Measurements from ENCODE around the gene MNAT1. TPM values are rescaled to one million over a fixed set of nuclear protein-coding genes. Genes with fewer than 3 reads are reported as not detected.
"Not testable (repeated sequence)": the region's sequence is repeated elsewhere in the genome, so short reads cannot be mapped to it uniquely, and the experiment has no call there.

The MNAT1 gene
- total RNA-seq, 1 experiment from 2014 or later, result 58.1 TPM

DNA sequence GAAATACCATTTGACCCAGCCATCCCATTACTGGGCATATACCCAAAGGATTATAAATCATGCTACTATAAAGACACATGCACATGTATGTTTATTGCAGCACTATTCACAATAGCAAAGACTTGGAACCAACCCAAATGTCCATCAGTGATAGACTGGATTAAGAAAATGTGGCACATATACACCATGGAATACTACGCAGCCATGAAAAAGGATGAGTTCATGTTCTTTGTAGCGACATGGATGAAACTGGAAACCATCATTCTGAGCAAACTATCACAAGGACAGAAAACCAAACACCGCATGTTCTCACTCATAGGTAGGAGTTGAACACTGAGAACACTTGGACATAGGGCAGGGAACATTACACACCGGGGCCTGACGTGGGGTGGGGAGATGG, 3.3 kb upstream of the MNAT1 start:
- DNase-seq (ENCODE audit: low read depth, low spot score); in situ Hi-C loops (cut with HindIII; ENCODE audit: low pct_unique_long_range_greater_than_20kb, low sequenced_read_pairs): not testable (repeated sequence)

- no peak for DNase-seq (ENCODE audit: low read depth, low spot score)
- in situ Hi-C loops (cut with HindIII; ENCODE audit: low pct_unique_long_range_greater_than_20kb, low sequenced_read_pairs), result no loop called here
Observed at GRCh38 chr14:60732840-60733483, 1.6 kb upstream of the MNAT1 start.

DNA sequence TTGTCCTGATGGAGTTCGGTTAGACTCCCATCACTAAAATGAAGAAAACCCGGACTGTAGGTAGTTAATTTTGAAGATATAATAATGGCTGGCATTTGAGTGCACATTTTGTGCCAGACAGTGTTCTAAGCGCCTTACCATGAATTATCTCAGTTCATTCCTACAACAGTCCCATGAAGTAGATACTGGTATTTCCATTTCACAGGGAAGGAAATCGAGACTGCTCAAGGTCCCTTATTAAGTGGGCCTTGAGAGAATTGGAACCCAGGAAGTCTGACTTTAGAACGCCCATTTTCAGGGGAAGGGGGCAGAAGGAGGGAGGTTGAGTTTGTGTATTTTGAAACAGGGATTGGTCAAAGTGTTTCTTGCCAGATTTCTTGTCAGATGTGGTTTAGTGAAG, 855 bp downstream of the MNAT1 start:
- in situ Hi-C loops (cut with HindIII; ENCODE audit: low pct_unique_long_range_greater_than_20kb, low sequenced_read_pairs), result no loop called here
- no peak for DNase-seq (ENCODE audit: low read depth, low spot score)

- peak; percentile 38 for DNase-seq (ENCODE audit: low read depth, low spot score)
- in situ Hi-C loops (cut with HindIII; ENCODE audit: low pct_unique_long_range_greater_than_20kb, low sequenced_read_pairs), result no loop called here
Observed at GRCh38 chr14:60736494-60736893, 1.9 kb downstream of the MNAT1 start.

DNA sequence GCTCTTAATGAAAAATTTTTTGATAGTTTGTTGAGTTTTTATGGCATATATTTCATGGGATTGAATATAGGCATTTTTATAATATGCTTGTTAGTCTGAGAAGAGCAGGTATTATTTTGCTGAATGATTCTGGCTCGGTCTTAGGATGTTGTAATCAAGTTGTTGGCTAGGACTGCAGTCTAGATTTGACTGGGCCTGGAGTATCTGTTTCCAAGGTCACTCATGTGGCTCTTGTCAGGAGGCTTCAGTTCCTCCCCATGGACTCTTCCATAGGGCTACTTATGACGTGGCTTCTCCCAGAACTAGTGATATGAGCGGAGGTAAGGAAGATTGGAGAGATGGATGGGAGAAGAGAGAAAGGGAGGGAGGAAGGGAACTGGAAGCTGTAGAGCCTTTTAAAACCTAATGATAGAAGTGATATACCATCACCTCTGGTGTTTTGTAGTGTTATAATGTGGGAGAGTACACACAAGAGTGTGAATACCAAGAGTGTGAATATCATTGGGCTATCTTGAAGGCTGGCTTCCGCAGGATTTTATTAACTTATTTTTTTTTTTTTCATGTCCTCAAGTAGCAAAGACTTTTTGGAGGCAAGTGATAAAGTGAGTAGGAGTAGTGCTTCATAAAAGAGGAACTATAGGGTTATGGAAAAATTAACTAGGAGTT, 4.4 kb downstream of the MNAT1 start:
- no peak for DNase-seq (ENCODE audit: low read depth, low spot score)
- in situ Hi-C loops (cut with HindIII; ENCODE audit: low pct_unique_long_range_greater_than_20kb, low sequenced_read_pairs), result no loop called here

DNA sequence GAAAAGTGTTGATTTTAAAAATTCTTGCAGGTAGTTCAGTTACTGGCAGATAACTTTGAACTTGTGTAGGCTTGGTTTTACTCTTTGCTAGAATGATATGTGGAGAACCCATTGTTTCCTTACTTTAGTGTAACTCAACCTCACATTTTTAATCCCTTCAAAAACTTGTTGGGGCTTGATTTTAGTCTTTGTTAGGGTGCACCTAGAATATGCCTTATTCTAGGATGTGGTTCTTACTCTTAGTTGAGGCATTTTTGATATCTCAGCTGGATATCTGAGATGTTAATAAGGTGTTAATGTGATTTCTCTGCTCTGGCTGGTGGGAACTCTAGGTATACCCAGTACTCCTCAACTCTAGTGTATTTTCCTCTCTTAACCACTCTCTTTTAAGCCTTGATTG, 10.0 kb downstream of the MNAT1 start:
- in situ Hi-C loops (cut with HindIII; ENCODE audit: low pct_unique_long_range_greater_than_20kb, low sequenced_read_pairs), result no loop called here
- DNase-seq (ENCODE audit: low read depth, low spot score), result no peak

DNA sequence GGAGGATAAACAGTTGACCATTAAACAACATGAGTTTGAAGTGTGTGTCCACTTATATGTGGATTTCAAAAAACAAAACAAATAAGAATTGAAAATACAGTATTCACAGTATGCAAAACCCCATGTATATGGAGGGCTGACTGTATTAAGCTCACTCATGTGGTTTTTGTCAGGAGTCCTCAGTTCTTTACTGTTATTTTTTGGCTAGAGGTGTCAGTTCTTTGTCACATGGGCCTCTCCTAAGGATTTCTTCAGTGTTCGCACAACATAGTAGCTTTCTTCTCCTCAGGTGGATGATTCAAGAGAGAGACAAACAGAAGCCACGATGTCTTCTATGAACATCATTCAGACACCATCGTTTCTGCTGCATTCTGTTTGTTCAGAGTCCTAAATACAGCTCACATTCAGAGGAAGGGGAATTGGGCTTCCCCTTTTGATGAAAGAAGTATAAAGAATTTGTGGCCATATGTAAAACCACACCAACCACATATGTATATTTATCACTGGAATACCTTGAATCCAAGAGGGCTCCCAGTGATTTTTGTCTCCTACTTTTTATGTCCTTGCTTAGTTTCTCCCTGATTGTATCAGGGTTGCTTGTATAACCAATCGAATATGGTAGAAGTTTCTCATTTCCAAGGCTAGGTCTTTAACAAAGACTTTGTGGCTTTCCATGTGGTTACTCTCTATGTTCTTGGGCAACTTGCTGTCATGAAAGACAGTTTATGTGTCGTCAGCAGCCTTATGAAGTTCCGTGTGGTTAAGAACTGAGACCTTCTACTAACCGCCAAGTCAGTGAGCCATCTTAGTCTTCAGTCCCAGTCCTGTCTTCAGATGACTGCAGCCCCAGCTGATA, 18.9 kb downstream of the MNAT1 start:
- DNase-seq (ENCODE audit: low read depth, low spot score), result peak; percentile 15
- in situ Hi-C loops (cut with HindIII; ENCODE audit: low pct_unique_long_range_greater_than_20kb, low sequenced_read_pairs), result no loop called here

DNA sequence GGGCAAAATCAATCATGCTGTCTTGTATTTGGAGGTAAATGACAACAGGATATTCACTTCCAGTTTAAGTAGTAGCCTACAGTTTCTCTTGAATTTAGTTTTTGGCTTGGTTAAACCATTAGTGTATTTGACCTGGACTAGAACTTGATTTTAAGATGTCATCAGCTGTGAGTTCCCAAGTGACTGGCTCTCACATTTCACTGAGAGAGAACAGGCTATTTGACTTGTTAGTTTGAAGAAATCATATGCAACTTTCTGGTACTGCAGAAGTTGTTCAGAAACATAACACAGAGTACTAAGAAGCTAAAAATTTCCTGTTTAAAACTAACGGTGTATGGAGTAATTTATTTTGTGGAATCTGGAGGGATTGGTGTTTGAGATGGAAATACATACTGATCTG, 22.3 kb downstream of the MNAT1 start:
- in situ Hi-C loops (cut with HindIII; ENCODE audit: low pct_unique_long_range_greater_than_20kb, low sequenced_read_pairs), result no loop called here
- no peak for DNase-seq (ENCODE audit: low read depth, low spot score)

DNA sequence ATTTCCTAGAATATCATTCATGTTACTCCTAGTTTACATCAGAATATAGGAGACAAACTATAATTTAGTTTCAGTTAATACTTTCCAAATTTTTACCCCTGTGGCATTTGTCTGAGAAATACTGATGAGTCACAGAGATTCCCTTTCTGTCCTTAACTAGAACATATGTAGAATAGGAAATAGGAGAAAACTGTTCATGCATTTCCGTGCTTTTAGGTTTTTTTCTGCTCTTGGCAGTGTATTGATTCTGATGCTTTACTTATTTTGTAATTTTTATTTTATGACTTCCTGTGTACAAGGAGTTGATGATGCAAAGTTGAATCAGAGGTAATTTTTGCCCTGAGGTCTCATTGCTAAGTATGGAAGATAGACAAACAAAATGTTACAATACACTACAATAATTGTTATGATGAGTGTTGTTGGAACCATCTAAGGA, 23.0 kb downstream of the MNAT1 start:
- no peak for DNase-seq (ENCODE audit: low read depth, low spot score)
- in situ Hi-C loops (cut with HindIII; ENCODE audit: low pct_unique_long_range_greater_than_20kb, low sequenced_read_pairs), result no loop called here

GRCh38 chr14:60758885-60759284, 24.3 kb downstream of the MNAT1 start:
- no peak for DNase-seq (ENCODE audit: low read depth, low spot score)
- in situ Hi-C loops (cut with HindIII; ENCODE audit: low pct_unique_long_range_greater_than_20kb, low sequenced_read_pairs), result no loop called here

DNA sequence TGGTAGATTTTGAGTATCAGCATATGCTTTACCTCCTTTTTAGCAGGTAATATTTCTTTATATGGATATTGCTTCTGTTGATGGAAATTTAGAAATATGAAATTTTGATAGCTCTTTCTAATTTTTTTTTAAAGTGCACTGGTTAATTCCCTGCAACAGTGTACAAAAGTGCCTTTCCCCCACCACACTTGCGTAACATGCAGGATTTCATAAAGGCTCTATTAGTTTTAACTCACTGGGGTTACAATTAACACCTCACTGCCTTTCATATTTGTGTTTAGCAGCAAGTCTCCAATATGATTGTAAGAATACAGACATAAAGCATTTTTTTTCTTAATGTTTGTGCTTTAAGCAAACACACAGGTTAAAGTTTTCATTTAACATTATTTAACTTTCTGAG, 25.6 kb downstream of the MNAT1 start:
- in situ Hi-C loops (cut with HindIII; ENCODE audit: low pct_unique_long_range_greater_than_20kb, low sequenced_read_pairs), result no loop called here
- DNase-seq (ENCODE audit: low read depth, low spot score), result no peak

DNA sequence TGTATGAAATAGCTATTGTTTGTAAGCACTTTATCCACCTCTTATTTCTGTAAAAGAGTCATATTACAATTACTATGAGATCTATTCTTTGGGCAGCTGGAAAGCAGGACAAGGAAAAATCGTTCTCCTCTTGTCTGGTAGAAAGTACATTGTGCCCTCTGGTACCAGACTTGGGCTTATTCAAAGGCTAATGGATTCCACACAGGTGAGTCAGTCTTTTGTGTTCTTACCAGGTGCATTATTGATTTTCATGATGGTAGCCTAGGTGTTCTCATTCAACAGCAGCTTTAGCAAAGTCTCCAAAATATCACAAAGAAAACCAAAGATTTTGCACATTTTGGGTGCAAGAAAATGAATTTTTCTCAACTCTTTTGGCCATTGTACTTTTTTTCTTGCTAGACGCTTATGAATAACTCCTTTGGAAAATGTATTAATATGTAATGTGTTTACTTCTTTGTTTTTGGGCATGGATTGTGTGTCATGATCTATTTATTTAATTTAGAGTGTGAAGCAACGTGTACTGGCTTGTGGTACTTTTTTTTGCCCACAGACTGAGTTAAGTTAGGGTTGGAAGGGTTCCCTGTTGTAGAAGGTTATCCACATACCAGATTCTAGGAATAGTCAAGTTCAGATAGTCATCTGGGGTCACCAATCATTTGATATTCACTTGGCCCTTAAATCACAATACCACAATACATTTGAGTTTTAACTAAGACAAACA, 26.2 kb downstream of the MNAT1 start:
- DNase-seq (ENCODE audit: low read depth, low spot score), result no peak
- in situ Hi-C loops (cut with HindIII; ENCODE audit: low pct_unique_long_range_greater_than_20kb, low sequenced_read_pairs), result no loop called here

DNA sequence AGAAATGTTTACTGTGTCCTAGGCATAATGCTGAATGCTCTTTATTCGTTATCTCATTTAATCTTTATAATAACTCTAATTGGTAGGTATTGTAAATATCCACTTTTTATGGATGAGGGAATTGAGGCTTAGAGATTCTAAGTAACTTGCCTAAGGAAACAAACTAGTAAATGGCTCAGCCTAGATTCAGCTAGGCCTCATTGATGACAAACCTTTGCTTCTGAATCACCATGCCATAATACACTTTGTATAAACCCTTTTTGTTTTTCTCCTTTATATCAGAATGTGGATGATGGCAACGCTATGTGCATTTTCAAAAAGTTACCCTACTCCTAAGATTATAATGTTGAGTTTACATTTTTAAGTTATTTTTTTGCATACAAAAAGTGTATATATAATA, 34.0 kb downstream of the MNAT1 start:
- DNase-seq (ENCODE audit: low read depth, low spot score), result no peak
- in situ Hi-C loops (cut with HindIII; ENCODE audit: low pct_unique_long_range_greater_than_20kb, low sequenced_read_pairs), result no loop called here

DNA sequence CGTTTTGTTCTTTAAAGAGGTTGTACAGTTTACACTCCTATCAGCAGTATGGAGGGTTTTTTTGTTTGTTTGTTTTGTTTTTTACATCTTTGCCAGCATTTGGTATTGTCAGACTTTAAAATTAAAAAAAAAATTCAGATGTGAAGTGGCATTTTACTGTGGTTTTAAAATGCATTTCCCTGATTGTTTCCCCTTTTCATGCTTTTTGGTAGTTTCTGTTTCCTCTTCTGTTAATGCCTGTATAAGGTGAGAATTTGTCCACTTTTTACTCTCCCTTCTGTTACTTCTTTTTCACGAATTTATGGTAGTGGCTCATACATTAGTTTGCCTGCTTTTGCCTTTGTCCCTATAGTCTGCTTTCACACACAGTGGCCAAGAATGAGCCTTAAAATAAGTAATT, 36.6 kb downstream of the MNAT1 start:
- no peak for DNase-seq (ENCODE audit: low read depth, low spot score)
- in situ Hi-C loops (cut with HindIII; ENCODE audit: low pct_unique_long_range_greater_than_20kb, low sequenced_read_pairs), result no loop called here

DNA sequence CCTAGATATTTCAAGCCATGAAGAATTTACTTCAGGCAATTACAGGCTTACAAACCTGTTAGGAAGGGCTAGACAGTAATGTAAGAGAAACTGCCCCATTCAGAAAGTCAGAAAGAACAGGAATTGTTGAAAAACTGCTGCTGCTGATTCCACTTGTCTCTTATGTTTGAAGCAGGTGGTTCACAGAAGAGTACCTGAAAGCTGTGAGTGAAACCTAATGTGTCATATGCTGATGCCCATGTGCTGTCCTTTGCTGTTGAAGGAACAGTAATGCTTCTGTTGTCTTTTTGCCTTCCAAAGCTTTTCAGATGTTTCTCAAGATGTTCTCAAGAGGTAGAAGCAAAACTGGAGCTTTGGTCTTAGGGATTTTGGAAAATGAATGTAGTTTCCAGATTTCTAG, 39.0 kb downstream of the MNAT1 start:
- in situ Hi-C loops (cut with HindIII; ENCODE audit: low pct_unique_long_range_greater_than_20kb, low sequenced_read_pairs), result no loop called here
- no peak for DNase-seq (ENCODE audit: low read depth, low spot score)

DNA sequence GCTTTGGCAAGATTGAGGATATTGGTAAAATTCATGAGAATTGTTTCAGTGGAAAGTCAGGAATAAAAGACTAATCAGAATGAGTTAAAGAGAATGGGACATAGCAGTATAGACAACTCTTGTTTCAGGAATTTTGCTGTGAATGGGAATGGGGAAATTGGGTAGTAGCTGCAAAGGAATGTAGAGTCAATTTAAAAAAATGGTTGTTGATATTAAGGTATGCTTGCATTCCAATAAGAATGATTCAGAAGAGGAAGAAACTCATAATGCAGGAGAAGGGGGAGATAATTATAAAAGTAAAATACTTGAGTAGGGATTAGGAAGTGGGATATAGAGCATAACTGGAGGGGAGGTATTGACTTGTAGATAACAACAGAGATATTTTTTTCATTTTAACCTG, 40.7 kb downstream of the MNAT1 start:
- in situ Hi-C loops (cut with HindIII; ENCODE audit: low pct_unique_long_range_greater_than_20kb, low sequenced_read_pairs), result no loop called here
- no peak for DNase-seq (ENCODE audit: low read depth, low spot score)

DNA sequence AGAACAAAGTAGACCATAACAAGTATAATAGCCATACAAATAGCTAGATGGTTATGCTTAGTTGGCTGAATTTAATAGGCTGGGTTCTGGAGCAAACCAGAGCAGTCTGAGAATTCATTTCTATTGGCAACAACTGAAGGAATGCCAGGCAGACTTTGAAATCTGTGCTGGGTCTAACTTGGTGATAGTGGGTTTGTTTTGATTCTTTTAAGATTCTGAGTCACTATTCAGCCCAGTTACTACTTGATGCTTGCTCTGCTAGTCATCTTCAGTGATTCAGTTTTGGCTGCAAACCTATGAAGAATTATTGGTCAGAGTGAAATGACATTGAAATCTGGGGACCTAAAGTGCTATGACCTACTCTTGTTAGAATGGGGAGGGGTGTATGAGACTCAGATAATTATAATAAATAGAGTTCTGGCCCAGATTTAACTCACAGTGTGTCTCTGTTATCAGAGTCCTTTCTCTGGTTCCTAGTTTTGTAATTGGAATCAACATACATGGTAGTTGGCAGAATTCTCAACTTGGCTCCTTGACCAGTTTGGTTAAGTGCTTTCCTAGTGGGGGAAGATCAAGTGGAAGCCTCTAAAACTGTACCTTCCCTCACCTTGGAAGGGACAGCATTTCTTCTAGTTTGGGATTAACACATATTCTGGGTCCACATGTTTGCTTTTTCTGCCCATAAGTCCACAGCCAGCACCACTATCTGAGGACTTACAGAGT, 43.5 kb downstream of the MNAT1 start:
- in situ Hi-C loops (cut with HindIII; ENCODE audit: low pct_unique_long_range_greater_than_20kb, low sequenced_read_pairs), result no loop called here
- DNase-seq (ENCODE audit: low read depth, low spot score), result no peak

Data from SK-MEL-5 (cell line).